HL-60 (cell line): ENCODE results near the gene NPAS2.

Experiments used
- CTCF ChIP-seq: IDR thresholded peaks from one replicate; pipeline ENCODE4 v1.5.1; 2011; ENCODE audit warnings: low read length, control low read depth, inconsistent platforms; ENCODE audit not compliant: insufficient read depth
- POLR2AphosphoS5 ChIP-seq: IDR thresholded peaks from 2 replicates; pipeline ENCODE4 v1.6.1; 2012; ENCODE audit warnings: low read depth
- TF ChIP-seq, protein P1 (sequence below): IDR thresholded peaks from 2 replicates; pipeline ENCODE4 v1.6.1; 2012; ENCODE audit warnings: low read depth; ENCODE audit not compliant: insufficient replicate concordance

DNA sequence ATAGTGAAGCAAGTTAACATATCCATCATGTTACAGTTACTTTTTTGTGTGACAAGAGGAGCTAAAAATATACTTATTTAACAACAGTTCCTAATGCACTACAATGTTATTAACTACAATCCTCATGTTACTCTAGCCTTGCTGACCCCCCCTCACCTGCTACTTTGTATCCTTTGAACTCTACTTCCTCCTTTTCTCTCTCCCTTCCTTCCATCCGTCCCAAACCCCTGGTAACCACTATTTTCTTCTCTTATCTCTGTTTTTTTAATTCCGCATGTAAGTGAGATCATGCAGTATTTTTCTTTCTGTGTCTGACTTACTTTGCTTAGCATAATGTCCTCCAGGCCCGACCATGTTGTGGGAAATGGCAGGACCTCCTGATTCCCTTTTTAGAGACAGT is 59.4 kb downstream of the NPAS2 start:
- TF ChIP-seq CTCF = no peak
- no peak for TF ChIP-seq POLR2AphosphoS5
- TF ChIP-seq, protein P1, sequence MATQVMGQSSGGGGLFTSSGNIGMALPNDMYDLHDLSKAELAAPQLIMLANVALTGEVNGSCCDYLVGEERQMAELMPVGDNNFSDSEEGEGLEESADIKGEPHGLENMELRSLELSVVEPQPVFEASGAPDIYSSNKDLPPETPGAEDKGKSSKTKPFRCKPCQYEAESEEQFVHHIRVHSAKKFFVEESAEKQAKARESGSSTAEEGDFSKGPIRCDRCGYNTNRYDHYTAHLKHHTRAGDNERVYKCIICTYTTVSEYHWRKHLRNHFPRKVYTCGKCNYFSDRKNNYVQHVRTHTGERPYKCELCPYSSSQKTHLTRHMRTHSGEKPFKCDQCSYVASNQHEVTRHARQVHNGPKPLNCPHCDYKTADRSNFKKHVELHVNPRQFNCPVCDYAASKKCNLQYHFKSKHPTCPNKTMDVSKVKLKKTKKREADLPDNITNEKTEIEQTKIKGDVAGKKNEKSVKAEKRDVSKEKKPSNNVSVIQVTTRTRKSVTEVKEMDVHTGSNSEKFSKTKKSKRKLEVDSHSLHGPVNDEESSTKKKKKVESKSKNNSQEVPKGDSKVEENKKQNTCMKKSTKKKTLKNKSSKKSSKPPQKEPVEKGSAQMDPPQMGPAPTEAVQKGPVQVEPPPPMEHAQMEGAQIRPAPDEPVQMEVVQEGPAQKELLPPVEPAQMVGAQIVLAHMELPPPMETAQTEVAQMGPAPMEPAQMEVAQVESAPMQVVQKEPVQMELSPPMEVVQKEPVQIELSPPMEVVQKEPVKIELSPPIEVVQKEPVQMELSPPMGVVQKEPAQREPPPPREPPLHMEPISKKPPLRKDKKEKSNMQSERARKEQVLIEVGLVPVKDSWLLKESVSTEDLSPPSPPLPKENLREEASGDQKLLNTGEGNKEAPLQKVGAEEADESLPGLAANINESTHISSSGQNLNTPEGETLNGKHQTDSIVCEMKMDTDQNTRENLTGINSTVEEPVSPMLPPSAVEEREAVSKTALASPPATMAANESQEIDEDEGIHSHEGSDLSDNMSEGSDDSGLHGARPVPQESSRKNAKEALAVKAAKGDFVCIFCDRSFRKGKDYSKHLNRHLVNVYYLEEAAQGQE = no peak
